HepG2 (cell line): ENCODE measurements around the gene NBR1. TPM values are rescaled to one million over a fixed set of nuclear protein-coding genes. Genes with fewer than 3 reads are reported as not detected.

ENCODE experiments used
- ATF6 ChIP-seq: sonication (generic); formaldehyde crosslinking; conservative IDR thresholded peaks from 2 replicates; pipeline ENCODE4 v1.4.0; 2020; ENCODE audit warnings: missing genetic modification reagents
- FOXK1 ChIP-seq: sonication (generic); formaldehyde crosslinking; IDR thresholded peaks from 2 replicates; pipeline ENCODE4 v1.4.0; 2020; ENCODE audit warnings: low read depth, missing genetic modification reagents, borderline replicate concordance
- FOXK2 ChIP-seq: fragments of 450-650 bp; IDR thresholded peaks from 2 replicates; pipeline ENCODE4 v1.6.1; 2016
- FOXP4 ChIP-seq: sonication (generic); formaldehyde crosslinking; IDR thresholded peaks from 2 replicates; pipeline ENCODE4 v1.4.0; 2020; ENCODE audit warnings: missing genetic modification reagents
- GRHL1 ChIP-seq: sonication (generic); formaldehyde crosslinking; conservative IDR thresholded peaks from 2 replicates; pipeline ENCODE4 v1.8.0; 2022; ENCODE audit warnings: missing genetic modification reagents
- HHEX ChIP-seq: IDR thresholded peaks from 2 replicates; pipeline ENCODE4 v1.6.1; 2016; ENCODE audit warnings: control low read depth
- MYC ChIP-seq: sonication (generic); formaldehyde crosslinking; IDR thresholded peaks from 2 replicates; pipeline ENCODE4 v1.9.0; 2021; ENCODE audit warnings: missing genetic modification reagents, borderline replicate concordance
- NFIC ChIP-seq: IDR thresholded peaks from 2 replicates; pipeline ENCODE4 v1.6.1; 2012; ENCODE audit warnings: mild to moderate bottlenecking, low read length, inconsistent platforms
- PAXIP1 ChIP-seq: sonication (generic); formaldehyde crosslinking; conservative IDR thresholded peaks from 2 replicates; pipeline ENCODE4 v1.4.0; 2020; ENCODE audit warnings: mild to moderate bottlenecking, missing genetic modification reagents, moderate library complexity
- PTBP1 ChIP-seq: fragments of 200-400 bp; formaldehyde crosslinking; IDR thresholded peaks from 2 replicates; pipeline ENCODE4 v1.6.1; 2018; ENCODE audit warnings: low read length, low read depth; ENCODE audit not compliant: poor library complexity, severe bottlenecking
- RBFOX2 ChIP-seq: fragments of 200-400 bp; formaldehyde crosslinking; IDR thresholded peaks from 2 replicates; pipeline ENCODE4 v1.6.1; 2017; ENCODE audit warnings: low read depth, mild to moderate bottlenecking, low read length
- RXRB ChIP-seq: IDR thresholded peaks from 2 replicates; pipeline ENCODE4 v1.6.1; 2016; ENCODE audit warnings: borderline replicate concordance, missing genetic modification reagents, missing compliant biosample characterization
- SP140L ChIP-seq: sonication (generic); formaldehyde crosslinking; IDR thresholded peaks from 2 replicates; pipeline ENCODE4 v1.4.0; 2020; ENCODE audit warnings: missing genetic modification reagents, borderline replicate concordance
- ZBTB21 ChIP-seq: sonication (generic); formaldehyde crosslinking; IDR thresholded peaks from 2 replicates; pipeline ENCODE4 v1.4.0; 2020; ENCODE audit warnings: missing genetic modification reagents
- ZBTB38 ChIP-seq: sonication (generic); formaldehyde crosslinking; IDR thresholded peaks from 2 replicates; pipeline ENCODE4 v1.5.1; 2020; ENCODE audit warnings: mild to moderate bottlenecking, missing genetic modification reagents
- ZEB1 ChIP-seq: IDR thresholded peaks from 2 replicates; pipeline ENCODE4 v1.6.1; 2012; ENCODE audit warnings: mild to moderate bottlenecking, low read depth, inconsistent platforms; ENCODE audit not compliant: insufficient replicate concordance
- ZFP90 ChIP-seq: sonication (generic); formaldehyde crosslinking; IDR thresholded peaks from 2 replicates; pipeline ENCODE4 v1.8.0; 2022; ENCODE audit warnings: missing genetic modification reagents, mild to moderate bottlenecking, inconsistent platforms, borderline replicate concordance
- ZNF430 ChIP-seq: sonication (generic); formaldehyde crosslinking; IDR thresholded peaks from 2 replicates; pipeline ENCODE4 v1.9.0; 2021; ENCODE audit warnings: mild to moderate bottlenecking, missing genetic modification reagents
- ZNF605 ChIP-seq: sonication (generic); formaldehyde crosslinking; IDR thresholded peaks from 2 replicates; pipeline ENCODE4 v1.8.0; 2022; ENCODE audit warnings: mild to moderate bottlenecking, missing genetic modification reagents
- polyA plus RNA-seq, 8 experiments: library from polyadenylated mRNA; depleted of rRNA in 3 of 8; stranded (reverse) in 7 of 8; unstranded in 1 of 8; fragments of >200 nt; fragmentation: Illumina TruSeq in 4 of 8; extraction: Trizol in 4 of 8; gene quantifications; 2 replicates each; pipeline versions ENCODE4 v1.2.1 to v1.2.3, GENCODE V29; 2011 to 2016; ENCODE audit warnings: low read depth in 4 of 8, missing spikeins in 1 of 8, mixed read lengths in 1 of 8; ENCODE audit not compliant: insufficient read depth in 1 of 8
- total RNA-seq, 5 experiments: library from RNA; depleted of rRNA; stranded (reverse); fragments of >200 nt; fragmentation: Illumina TruSeq; extraction: Trizol; gene quantifications; 2 replicates each; pipeline ENCODE4 v1.2.3, GENCODE V29; 2016; ENCODE audit warnings: low read depth in 1 of 5

NBR1 gene
- total and polyA plus RNA-seq, 2 of the 13 experiments (the other 11 are each of a cell fraction or from before 2014, with no cell fraction given) = 51.7 to 121 TPM

- peak; percentile 29; the same call in 1 of the 2 replicates for TF ChIP-seq PAXIP1 (CRISPR knock-in tag)
- TF ChIP-seq ZBTB21 (CRISPR knock-in tag) = no peak
- TF ChIP-seq PTBP1 = no peak
- TF ChIP-seq ZNF605 = peak; percentile 80
- peak; percentile 61; the same call in 1 of the 2 replicates for TF ChIP-seq NFIC
- no peak for TF ChIP-seq GRHL1 (CRISPR knock-in tag)
- no peak for TF ChIP-seq ZBTB38
- no peak; the same call in 1 of the 2 replicates for TF ChIP-seq RBFOX2
- TF ChIP-seq ZFP90 = peak; percentile 30; the same call in 1 of the 2 replicates
- TF ChIP-seq ZNF430 (CRISPR knock-in tag) = peak; percentile 84; the same call in 1 of the 2 replicates
- 0 out of 2 replicates have a peak, but pooled peaks have one; percentile 31 for TF ChIP-seq MYC
- TF ChIP-seq HHEX (CRISPR knock-in tag) = no peak
- peak; percentile 54 for TF ChIP-seq ZEB1
- peak; percentile 33; the same call in 1 of the 2 replicates for TF ChIP-seq FOXK1 (CRISPR knock-in tag)
- peak; percentile 36; the same call in 1 of the 2 replicates for TF ChIP-seq RXRB (CRISPR knock-in tag)
- 0 out of 2 replicates have a peak, but pooled peaks have one; percentile 8 for TF ChIP-seq FOXK2
- peak; percentile 83; the same call in 1 of the 2 replicates for TF ChIP-seq SP140L (CRISPR knock-in tag)
- peak; percentile 28; the same call in 1 of the 2 replicates for TF ChIP-seq FOXP4
- TF ChIP-seq ATF6 (CRISPR knock-in tag) = 0 out of 2 replicates have a peak, but pooled peaks have one; percentile 21
Measured at GRCh38 chr17:43171586-43172487, 823 bp downstream of the NBR1 start (continued).
